GM08714 (cell line): ENCODE results near the gene TMEM182.

Source experiments
- H3K4me3 ChIP-seq: fragments of 200-500 bp; sonication (Bioruptor generic); 2 replicates; pipeline ENCODE4 v1.5.1; 2014; ENCODE audit warnings: mild to moderate bottlenecking, low read length, inconsistent platforms
- ZNF274 ChIP-seq: IDR thresholded peaks from 2 replicates; pipeline ENCODE4 v1.6.1; 2012; ENCODE audit warnings: mild to moderate bottlenecking, low read depth, low read length

Gene TMEM182

GRCh38 chr2:102782187-102782586, 20.4 kb downstream of the TMEM182 start:
- TF ChIP-seq ZNF274: no peak
- no peak overlapping the region for H3K4me3 ChIP-seq

DNA sequence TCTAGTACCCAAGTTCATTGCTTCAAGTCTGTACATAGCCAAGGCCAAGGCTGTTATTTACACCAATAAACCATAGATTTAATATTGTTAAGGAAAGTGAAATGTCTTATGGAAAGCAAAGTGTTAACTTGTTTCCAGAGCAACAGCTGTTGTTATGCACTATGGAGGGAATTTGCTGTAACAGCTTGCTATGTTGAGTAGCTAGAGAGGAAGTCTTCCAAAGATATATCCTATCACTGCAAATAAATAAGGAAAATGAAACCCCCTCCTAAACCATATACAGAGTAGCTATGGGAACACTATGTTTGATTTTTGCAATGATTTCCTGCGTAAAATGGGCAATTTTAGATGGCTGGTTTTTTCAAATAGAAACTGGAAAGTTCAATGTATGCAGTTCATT, 21.1 kb downstream of the TMEM182 start:
- H3K4me3 ChIP-seq: no peak overlapping the region
- no peak for TF ChIP-seq ZNF274

GRCh38 chr2:102783506-102784183, 21.8 kb downstream of the TMEM182 start:
- no peak for TF ChIP-seq ZNF274
- no peak overlapping the region for H3K4me3 ChIP-seq

DNA sequence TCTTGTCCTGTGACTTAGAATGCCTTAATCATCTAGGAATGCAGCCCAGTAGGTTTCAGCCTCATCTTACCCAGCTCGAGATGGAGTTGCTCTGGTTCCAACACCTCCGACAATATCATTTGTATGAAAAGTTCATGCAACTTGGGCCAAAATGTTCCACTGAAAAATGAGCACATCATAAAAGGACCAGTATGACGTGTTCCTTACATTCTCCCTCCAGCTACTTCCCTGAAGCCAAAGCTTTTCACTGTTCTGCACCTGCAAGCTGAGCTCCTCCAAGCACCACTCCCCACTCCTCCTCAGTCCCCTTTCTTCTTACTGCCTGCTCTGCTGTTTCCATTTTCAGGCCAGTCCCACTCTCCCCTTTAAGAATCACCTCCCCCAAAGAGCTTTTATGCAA, 23.1 kb downstream of the TMEM182 start:
- no peak for TF ChIP-seq ZNF274
- no peak overlapping the region for H3K4me3 ChIP-seq

DNA sequence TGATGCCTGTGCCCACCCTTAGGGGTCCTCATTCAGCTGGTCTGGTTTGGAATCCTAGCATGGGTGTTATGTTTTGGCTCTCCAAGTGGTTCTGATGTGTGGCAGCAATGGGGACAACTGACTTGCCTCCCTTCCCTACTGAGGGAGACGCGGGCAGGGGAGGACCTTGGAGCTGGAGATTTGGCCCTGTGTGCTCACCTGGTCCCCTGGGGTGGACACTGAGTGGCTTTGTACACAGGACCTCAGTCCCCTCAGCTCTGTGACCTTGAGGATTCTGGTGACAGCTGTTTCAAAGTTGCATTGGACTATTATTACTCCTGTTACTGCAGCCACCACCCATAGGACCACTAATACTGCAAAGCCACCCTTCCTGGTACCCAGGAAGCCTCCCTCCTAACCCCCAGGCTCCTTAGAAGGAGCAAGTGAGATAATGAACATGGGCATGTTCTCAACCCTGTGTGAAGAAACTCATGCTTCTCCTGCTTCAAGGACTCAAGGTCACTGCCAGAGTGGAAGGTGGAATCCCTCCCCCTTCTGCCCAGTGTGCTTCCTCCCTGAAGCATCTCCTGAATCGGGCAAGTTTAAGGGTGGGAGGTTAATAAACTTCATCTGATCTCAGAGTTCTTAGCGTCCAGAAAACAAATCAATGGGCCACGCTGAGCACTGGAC, 26.5 kb downstream of the TMEM182 start:
- TF ChIP-seq ZNF274: no peak
- no peak overlapping the region for H3K4me3 ChIP-seq

- no peak for TF ChIP-seq ZNF274
- H3K4me3 ChIP-seq: no peak overlapping the region
Measured at GRCh38 chr2:102788885-102789260, 27.0 kb downstream of the TMEM182 start.

DNA sequence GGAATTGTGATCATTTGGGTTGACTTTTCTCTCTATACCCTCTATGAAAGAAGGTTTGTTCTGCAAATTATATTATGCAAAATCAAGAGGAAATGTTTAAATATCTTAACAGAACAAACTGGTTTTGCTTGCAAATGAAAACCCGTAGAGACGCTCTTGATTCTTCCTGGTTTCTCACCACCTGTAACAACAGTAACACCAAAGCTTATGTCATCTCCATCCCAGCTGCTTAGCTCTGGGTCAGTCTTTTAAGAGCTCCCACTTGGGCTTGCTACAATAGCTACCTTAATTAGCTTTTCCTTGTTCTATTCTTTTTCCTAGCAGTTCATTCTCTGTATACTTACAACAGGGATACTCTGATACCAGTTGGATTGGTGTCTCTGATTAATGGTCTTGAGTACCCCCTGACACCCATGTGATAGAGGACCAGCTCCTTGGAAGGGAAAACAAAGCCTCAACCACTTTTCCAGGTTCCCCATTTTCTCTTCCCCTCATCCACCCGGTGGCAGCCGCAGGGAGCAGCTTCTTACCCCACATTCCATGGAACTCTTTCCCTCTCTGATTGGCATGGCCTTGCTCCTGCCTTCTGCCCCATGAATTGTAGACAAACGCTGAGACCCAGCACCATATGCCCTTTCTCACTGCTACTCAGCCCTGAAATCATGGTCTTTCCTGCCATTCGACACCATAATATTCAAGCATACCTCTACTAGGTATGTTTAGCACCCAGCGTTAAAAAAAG, 27.7 kb downstream of the TMEM182 start:
- TF ChIP-seq ZNF274: no peak
- no peak overlapping the region for H3K4me3 ChIP-seq

DNA sequence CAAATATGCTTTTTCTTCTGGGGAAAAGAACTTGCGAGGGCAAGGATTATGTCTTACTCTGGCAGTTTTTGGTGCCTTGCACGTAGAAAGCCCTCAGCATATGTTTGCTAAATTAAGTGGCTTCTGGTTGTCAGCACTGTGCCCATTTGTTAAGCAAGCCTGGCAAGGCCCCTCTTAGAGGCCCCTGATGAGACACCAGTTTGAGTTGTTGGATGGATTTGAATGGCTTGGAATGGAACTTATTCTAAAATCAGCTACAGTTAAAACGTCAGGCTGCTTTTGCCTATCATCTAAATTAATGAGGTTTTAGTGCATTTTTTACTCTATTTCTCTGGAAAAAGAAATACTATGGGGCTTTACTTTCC, 28.2 kb downstream of the TMEM182 start:
- no peak for TF ChIP-seq ZNF274
- no peak overlapping the region for H3K4me3 ChIP-seq

DNA sequence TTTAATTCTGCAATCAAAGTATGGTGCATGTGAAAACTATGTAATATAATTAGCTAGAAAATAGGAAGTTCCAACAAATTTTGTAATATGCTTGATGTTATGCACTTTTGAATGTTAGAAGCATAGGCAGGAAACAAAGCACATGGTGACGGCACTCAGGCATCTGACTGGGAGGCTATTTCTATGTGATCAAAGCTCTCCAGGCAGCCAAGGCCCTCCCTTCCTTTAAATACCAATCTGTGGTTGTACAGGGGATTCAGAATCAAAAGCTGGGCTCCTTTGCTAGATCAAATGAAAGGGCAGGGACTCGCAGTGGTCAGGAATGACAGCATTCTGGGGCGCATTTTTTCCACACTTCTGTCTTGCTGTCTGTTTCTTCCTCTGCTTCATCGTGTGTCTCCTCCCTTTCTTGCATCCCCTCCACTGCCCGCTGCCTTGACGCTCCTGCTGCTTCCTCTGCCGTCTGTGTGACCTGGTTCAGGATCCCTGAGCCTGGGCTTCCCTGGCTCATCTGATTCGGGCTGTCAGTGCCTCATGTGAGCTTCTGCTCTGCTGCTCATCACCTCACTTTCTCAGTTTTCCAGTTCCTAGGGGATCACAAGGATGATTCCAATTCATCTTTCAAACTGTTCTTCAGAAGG, 30.9 kb downstream of the TMEM182 start:
- H3K4me3 ChIP-seq: no peak overlapping the region
- no peak for TF ChIP-seq ZNF274

DNA sequence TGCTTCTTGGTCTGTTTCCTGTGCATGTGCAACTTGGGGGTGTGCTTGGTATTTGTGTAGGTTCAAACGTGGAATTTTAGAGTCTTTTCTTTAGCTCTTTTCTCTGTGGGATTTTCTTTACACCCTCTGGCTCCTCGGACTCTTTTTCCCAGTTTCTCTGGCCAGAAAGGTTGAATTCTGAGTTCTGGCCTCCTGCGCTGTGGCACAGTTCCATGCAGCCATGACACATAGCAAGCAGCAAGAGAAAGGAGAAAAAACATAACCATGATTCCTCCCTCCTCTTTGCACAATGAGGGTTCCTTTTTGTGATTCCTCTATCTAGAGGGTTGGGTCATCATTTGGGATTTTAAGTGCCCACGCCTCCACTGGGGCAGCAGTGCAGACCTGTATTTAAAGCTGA, 33.8 kb downstream of the TMEM182 start:
- TF ChIP-seq ZNF274: no peak
- no peak overlapping the region for H3K4me3 ChIP-seq

- no peak overlapping the region for H3K4me3 ChIP-seq
- no peak for TF ChIP-seq ZNF274
Measured at GRCh38 chr2:102796337-102796736, 34.5 kb downstream of the TMEM182 start.

GRCh38 chr2:102797486-102797885, 35.7 kb downstream of the TMEM182 start:
- TF ChIP-seq ZNF274: no peak
- H3K4me3 ChIP-seq: no peak overlapping the region

DNA sequence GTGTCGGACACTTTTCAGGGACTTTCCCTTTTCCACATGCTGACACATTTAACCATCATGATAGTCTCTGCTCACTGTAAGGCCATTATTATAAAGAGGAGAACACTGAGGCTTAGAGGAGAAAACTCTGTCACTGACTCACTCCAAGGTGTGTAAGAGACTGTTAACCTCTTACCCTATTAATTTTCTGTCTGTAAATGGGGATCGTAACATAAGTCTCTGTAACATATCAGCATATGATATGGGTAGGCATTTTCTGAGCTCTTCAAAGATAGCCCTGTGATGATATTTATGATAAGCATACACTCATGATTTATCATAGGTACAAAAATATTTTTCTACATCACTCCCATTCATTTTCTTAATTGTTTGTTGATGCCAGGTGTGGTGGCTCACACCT, 36.4 kb downstream of the TMEM182 start:
- no peak overlapping the region for H3K4me3 ChIP-seq
- no peak for TF ChIP-seq ZNF274

GRCh38 chr2:102801098-102801718, 39.4 kb downstream of the TMEM182 start:
- H3K4me3 ChIP-seq: no peak overlapping the region
- TF ChIP-seq ZNF274: no peak
